Esophagus squamous epithelium (tissue), 5 donors: ENCODE data around the gene CEP128. TPM values are rescaled to one million over a fixed set of nuclear protein-coding genes. Genes with fewer than 3 reads are reported as not detected.

ENCODE experiments used
- DNase-seq: peaks from one replicate; lab custom pipeline; 2025; lab: John Stamatoyannopoulos, UW
- H3K27ac ChIP-seq, 4 donors: fragments of 200-600 bp; sonication (generic); one replicate each; pipeline ENCODE4 v1.5.1; 2016 to 2019; ENCODE audit warnings: mild to moderate bottlenecking in 1 of 4
- H3K27me3 ChIP-seq, 4 donors: fragments of 200-600 bp; sonication (generic); 1 replicate in 3 of 4; 2 replicates in 1 of 4; pipeline versions ENCODE4 v1.5.1 to v1.6.0; 2017 to 2021; ENCODE audit warnings: antibody characterized with exemption in 1 of 4
- H3K36me3 ChIP-seq, 3 donors: fragments of 200-600 bp; sonication (generic); one replicate each; pipeline ENCODE4 v1.5.1; 2016 to 2019
- H3K4me1 ChIP-seq, 3 donors: fragments of 200-600 bp; sonication (generic); one replicate each; pipeline ENCODE4 v1.5.1; 2017 to 2019
- H3K4me3 ChIP-seq, 4 donors: fragments of 200-600 bp; sonication (generic); 1 replicate in 3 of 4; 2 replicates in 1 of 4; pipeline ENCODE4 v1.5.1; 2016 to 2019; ENCODE audit warnings: mild to moderate bottlenecking in 2 of 4, moderate library complexity in 1 of 4
- H3K9me3 ChIP-seq, 3 donors: fragments of 200-600 bp; sonication (generic); one replicate each; pipeline ENCODE4 v1.5.1; 2016 to 2019
- POLR2A ChIP-seq, 4 donors: fragments of 450-650 bp; IDR thresholded peaks; one replicate each; pipeline ENCODE4 v1.6.1; 2017; ENCODE audit warnings: antibody characterized with exemption in 4 of 4, mild to moderate bottlenecking in 4 of 4, moderate library complexity in 3 of 4
- WGBS, 2 donors: methylation state at CpG; one replicate each; pipeline ENCODE4 v1.1.5; 2018; 5-methylcytosine and 5-hydroxymethylcytosine counted together
- intact Hi-C: fragments of 100-400 bp; cut with DNase I; formaldehyde crosslinking; loops from one replicate; pipeline ENCODE4 v1.15.0; 2022
- small RNA-seq, 4 donors: library from RNA; depleted of rRNA; stranded (forward); fragments of <200 nt; gene quantifications; one replicate each; pipeline ENCODE3, GENCODE V24; 2016
- total RNA-seq, 4 donors: library from RNA; depleted of rRNA; stranded (reverse); fragments of >200 nt; gene quantifications; one replicate each; pipeline ENCODE4 v1.1.0, GENCODE V29; 2016
- TF ChIP-seq, protein P1 (sequence below), 6 experiments: fragments of 450-650 bp in 4 of 6; fragments of 200-600 bp in 2 of 6; sonication (generic) in 2 of 6; IDR thresholded peaks; one replicate each; pipeline ENCODE4 v1.5.1; 2016 to 2019; ENCODE audit warnings: antibody characterized with exemption in 6 of 6, mild to moderate bottlenecking in 4 of 6, moderate library complexity in 4 of 6
- donor health status: DM: yes; HTN: yes; CAD: no.

The CEP128 gene
- total RNA-seq, 4 donors from 2014 or later = 2.0 to 12.6 (median 5.4) TPM

DNA sequence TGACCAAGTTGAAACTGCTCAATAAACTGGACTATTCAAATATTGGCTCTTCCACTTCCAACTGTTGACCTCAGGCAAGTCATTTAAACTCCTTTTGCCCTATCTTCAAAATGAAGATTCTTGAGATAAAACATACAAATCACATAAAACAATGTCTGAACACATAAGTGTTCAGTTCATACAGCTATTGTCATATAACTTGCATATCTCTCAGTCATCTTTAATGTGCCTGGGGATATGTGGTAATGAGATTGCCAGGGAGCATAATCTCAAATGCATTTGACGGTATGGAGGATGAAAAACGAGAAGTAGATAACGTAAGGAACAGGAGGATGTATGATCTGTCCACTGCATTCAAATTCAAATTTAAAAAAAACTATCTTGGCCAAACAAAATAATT, 493.3 kb downstream of the CEP128 start:
- peaks cover 0 to 11% (median 6%) of the 10 kb centered on the region in 3 donors for H3K9me3 ChIP-seq
- no peaks in the 10 kb centered on the region for H3K36me3 ChIP-seq
- H3K27ac ChIP-seq = no peak overlapping the region
- TF ChIP-seq, protein P1, sequence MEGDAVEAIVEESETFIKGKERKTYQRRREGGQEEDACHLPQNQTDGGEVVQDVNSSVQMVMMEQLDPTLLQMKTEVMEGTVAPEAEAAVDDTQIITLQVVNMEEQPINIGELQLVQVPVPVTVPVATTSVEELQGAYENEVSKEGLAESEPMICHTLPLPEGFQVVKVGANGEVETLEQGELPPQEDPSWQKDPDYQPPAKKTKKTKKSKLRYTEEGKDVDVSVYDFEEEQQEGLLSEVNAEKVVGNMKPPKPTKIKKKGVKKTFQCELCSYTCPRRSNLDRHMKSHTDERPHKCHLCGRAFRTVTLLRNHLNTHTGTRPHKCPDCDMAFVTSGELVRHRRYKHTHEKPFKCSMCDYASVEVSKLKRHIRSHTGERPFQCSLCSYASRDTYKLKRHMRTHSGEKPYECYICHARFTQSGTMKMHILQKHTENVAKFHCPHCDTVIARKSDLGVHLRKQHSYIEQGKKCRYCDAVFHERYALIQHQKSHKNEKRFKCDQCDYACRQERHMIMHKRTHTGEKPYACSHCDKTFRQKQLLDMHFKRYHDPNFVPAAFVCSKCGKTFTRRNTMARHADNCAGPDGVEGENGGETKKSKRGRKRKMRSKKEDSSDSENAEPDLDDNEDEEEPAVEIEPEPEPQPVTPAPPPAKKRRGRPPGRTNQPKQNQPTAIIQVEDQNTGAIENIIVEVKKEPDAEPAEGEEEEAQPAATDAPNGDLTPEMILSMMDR (IDR thresholded peaks at IDR 0.05) = no peak
- no peak for TF ChIP-seq POLR2A (IDR thresholded peaks at IDR 0.05)
- H3K27me3 ChIP-seq = no peaks in the 10 kb centered on the region
- 80 to 88% methylated on average over 3 of the region's 3 CpGs for WGBS, 2 donors
- no peak for DNase-seq
- H3K4me1 ChIP-seq = no peaks in the 10 kb centered on the region
- intact Hi-C loops = no loop called here
- no peak overlapping the region for H3K4me3 ChIP-seq

DNA sequence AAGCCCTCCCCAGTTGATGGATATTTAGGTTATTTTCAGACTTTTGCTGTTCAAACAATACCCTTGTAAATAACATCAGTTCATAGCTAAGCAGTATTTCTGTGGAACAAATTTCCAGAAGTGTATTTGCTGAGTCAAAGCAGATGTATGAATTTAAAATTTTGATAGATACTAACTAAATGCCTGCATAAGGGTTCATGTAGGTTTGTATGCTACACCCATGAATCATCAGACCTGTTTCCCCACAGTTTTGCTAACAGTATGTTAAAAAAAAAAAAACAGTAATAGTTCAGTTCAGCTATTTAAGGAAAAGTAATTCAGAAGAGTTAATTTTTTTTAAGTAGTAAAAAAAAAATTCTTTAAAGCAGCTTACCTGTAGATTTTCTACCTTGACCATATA, 494.1 kb downstream of the CEP128 start:
- Histone ChIP-seq H3K36me3 (no peaks in the 10 kb centered on the region), H3K4me1 (no peaks in the 10 kb centered on the region), H3K9me3 (peaks cover 0 to 11% (median 6%) of the 10 kb centered on the region in 3 donors), H3K27ac (no peak overlapping the region), H3K4me3 (no peak overlapping the region), H3K27me3 (no peaks in the 10 kb centered on the region)
- intact Hi-C loops = no loop called here
- TF ChIP-seq, protein P1 (IDR thresholded peaks at IDR 0.05) = no peak
- no peak for TF ChIP-seq POLR2A (IDR thresholded peaks at IDR 0.05)
- DNase-seq = no peak

Small RNA genes lying within 50 kb of the gene (small RNA-seq; reads per million reads assigned to genes)
- 0 reads per million in 4 donors for gene AC022404.1

Other genes with a start within 250 kb of the CEP128 start
- gene TSHR, start 13.9 kb upstream of the CEP128 start, total RNA-seq = not detected